HG03521 (cell line): ENCODE measurements around the gene GMPS.

Source experiments
- ATAC-seq: cut with Tn5 transposase; IDR thresholded peaks from one replicate; pipeline ENCODE4 v1.9.1; 2021; ENCODE audit warnings: mild to moderate bottlenecking, moderate library complexity; ENCODE audit not compliant: unreplicated experiment

The GMPS gene

GRCh38 chr3:155991212-155991611, 120.8 kb downstream of the GMPS start:
- no peak for ATAC-seq

GRCh38 chr3:155991847-155992246, 121.4 kb downstream of the GMPS start:
- no peak for ATAC-seq
